ENCODE results near the gene SIPA1L2. TPM values are rescaled to one million over a fixed set of nuclear protein-coding genes. Genes with fewer than 3 reads are reported as not detected.

SIPA1L2 gene
- total and polyA plus RNA-seq, 2 experiments from 2014 or later: 4.1 to 17.0 TPM

- peaks cover 3% of the 10 kb centered on the region; the same call in 1 of the 2 replicates for H3K9me2 ChIP-seq (ENCODE audit: insufficient read depth)
- H3K27ac ChIP-seq (ENCODE audit: low read depth): no peak overlapping the region
- Mint-ChIP-seq H3K4me1 (peaks cover 12% of the 10 kb centered on the region), H3K9me3 (no peaks in the 10 kb centered on the region), H3K4me3 (no peak overlapping the region), H3K27me3 (ENCODE audit: insufficient read depth, low read depth, poor library complexity) (peaks cover 1% of the 10 kb centered on the region), H3K36me3 (ENCODE audit: low read depth) (no peaks in the 10 kb centered on the region; the same call in 2 of the 3 replicates), H3K27ac (no peak overlapping the region)
- TF ChIP-seq ZNF114 (CRISPR knock-in tag; IDR thresholded peaks at IDR 0.05): no peak
- TF ChIP-seq POLR2AphosphoS5 (IDR thresholded peaks at IDR 0.05; ENCODE audit: low read depth): no peak
- no peak for TF ChIP-seq ZNF331 (CRISPR knock-in tag; IDR thresholded peaks at IDR 0.05; ENCODE audit: low read depth)
- no peak for TF ChIP-seq EZH2 (IDR thresholded peaks at IDR 0.05; ENCODE audit: low read depth, unreplicated experiment)
- no peak for TF ChIP-seq EZH2phosphoT487 (IDR thresholded peaks at IDR 0.05; ENCODE audit: unreplicated experiment)
- TF ChIP-seq NANOG (IDR thresholded peaks at IDR 0.05; ENCODE audit: borderline replicate concordance): no peak
- H3K27me3 ChIP-seq (ENCODE audit: insufficient read depth): no peaks in the 10 kb centered on the region
- no peaks in the 10 kb centered on the region; the same call in none of the 2 replicates for H4K20me1 ChIP-seq (replicated peaks; ENCODE audit: insufficient read depth)
- no peak overlapping the region for H2AFZ ChIP-seq
- ATAC-seq: no peak
- H3F3A ChIP-seq (replicated peaks; ENCODE audit: low read depth): no peaks in the 10 kb centered on the region
- no peak overlapping the region for H3K4me3 ChIP-seq
- no peak overlapping the region for H3K4me2 ChIP-seq
- DNase-seq (ENCODE audit: low spot score): no peak
- H3K4me1 ChIP-seq (ENCODE audit: insufficient read depth): no peaks in the 10 kb centered on the region
- H3K36me3 ChIP-seq (ENCODE audit: insufficient read depth): no peaks in the 10 kb centered on the region
- peaks cover 9% of the 10 kb centered on the region; the same call in 1 of the 2 replicates for H3K79me2 ChIP-seq (replicated peaks; ENCODE audit: insufficient read depth)
Measured at GRCh38 chr1:232598133-232598532, 31.8 kb downstream of the SIPA1L2 start.

GRCh38 chr1:232597721-232598120 lies 32.2 kb downstream of the SIPA1L2 start:
- Histone ChIP-seq H3K4me2 (no peak overlapping the region), H3K4me3 (no peak overlapping the region), H3K27me3 (ENCODE audit: insufficient read depth) (no peaks in the 10 kb centered on the region), H3K4me1 (ENCODE audit: insufficient read depth) (no peaks in the 10 kb centered on the region), H3F3A (replicated peaks; ENCODE audit: low read depth) (no peaks in the 10 kb centered on the region), H3K9me2 (ENCODE audit: insufficient read depth) (no peaks in the 10 kb centered on the region), H4K20me1 (replicated peaks; ENCODE audit: insufficient read depth) (no peaks in the 10 kb centered on the region; the same call in none of the 2 replicates), H2AFZ (no peak overlapping the region), H3K79me2 (replicated peaks; ENCODE audit: insufficient read depth) (peaks cover 9% of the 10 kb centered on the region; the same call in 1 of the 2 replicates), H3K36me3 (ENCODE audit: insufficient read depth) (no peaks in the 10 kb centered on the region), H3K27ac (ENCODE audit: low read depth) (no peak overlapping the region)
- Mint-ChIP-seq H3K4me1 (peaks cover 12% of the 10 kb centered on the region), H3K27ac (no peak overlapping the region), H3K4me3 (no peak overlapping the region), H3K36me3 (ENCODE audit: low read depth) (no peaks in the 10 kb centered on the region; the same call in 2 of the 3 replicates), H3K27me3 (ENCODE audit: insufficient read depth, low read depth, poor library complexity) (peaks cover 1% of the 10 kb centered on the region), H3K9me3 (no peaks in the 10 kb centered on the region)
- DNase-seq (ENCODE audit: low spot score) (no peak), ATAC-seq (no peak)
- TF ChIP-seq ZNF462 (CRISPR knock-in tag; IDR thresholded peaks at IDR 0.05): no peak
- no peak for TF ChIP-seq POLR2AphosphoS5 (IDR thresholded peaks at IDR 0.05; ENCODE audit: low read depth)
- no peak for TF ChIP-seq CREB1 (CRISPR knock-in tag; IDR thresholded peaks at IDR 0.05; ENCODE audit: low read depth)
- TF ChIP-seq JUNB (IDR thresholded peaks at IDR 0.05; ENCODE audit: unreplicated experiment): no peak

All from GM23338 (cell line).